SK-N-MC (cell line): Measurements from ENCODE around the gene BMS1.

Experiments
- EZH2 ChIP-seq: fragments of 200-600 bp; sonication (generic); IDR thresholded peaks from one replicate; pipeline ENCODE4 v1.6.1; 2017; ENCODE audit warnings: antibody characterized with exemption
- POLR2AphosphoS5 ChIP-seq: IDR thresholded peaks from 2 replicates; pipeline ENCODE4 v1.6.1; 2012; ENCODE audit warnings: mild to moderate bottlenecking, low read depth, low read length, borderline replicate concordance

DNA sequence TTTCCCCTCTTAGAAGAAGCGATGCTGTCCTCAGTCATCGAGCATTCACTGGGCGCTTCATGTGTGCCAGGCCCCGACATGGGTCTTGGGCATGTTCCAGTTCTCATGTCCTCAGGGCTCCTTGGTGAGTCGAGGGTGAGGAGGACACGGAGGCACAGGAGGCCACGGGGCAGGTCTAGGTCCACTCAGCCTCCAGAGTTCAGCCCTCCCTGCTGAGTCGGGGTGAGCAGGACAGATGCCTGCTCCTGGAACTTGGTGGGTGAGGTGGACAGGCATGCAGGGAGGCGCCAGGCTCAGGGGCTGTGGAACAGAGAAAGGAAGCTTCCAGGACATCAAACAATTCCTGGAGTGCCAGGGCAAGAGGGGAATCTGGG lies 87.4 kb downstream of the BMS1 start:
- TF ChIP-seq POLR2AphosphoS5 (no peak), EZH2 (no peak)
